Sigmoid colon (tissue), 7 donors: ENCODE data around the gene ATXN1. TPM values are rescaled to one million over a fixed set of nuclear protein-coding genes. Genes with fewer than 3 reads are reported as not detected.

Experiments
- DNase-seq: peaks from one replicate; pipeline ENCODE4 v3.0.0-alpha.2; 2019
- H3K27ac ChIP-seq, 4 donors: fragments of 200-600 bp; sonication (generic); one replicate each; pipeline ENCODE4 v1.5.1; 2016 to 2019; ENCODE audit warnings: mild to moderate bottlenecking in 1 of 4
- H3K27me3 ChIP-seq, 3 donors: fragments of 200-600 bp; sonication (generic); one replicate each; pipeline ENCODE4 v1.5.1; 2019; ENCODE audit warnings: mild to moderate bottlenecking in 1 of 3
- H3K36me3 ChIP-seq, 4 donors: fragments of 200-600 bp; sonication (generic); one replicate each; pipeline ENCODE4 v1.5.1; 2016 to 2019
- H3K4me1 ChIP-seq, 4 donors: fragments of 200-600 bp; sonication (generic); one replicate each; pipeline ENCODE4 v1.5.1; 2017 to 2019
- H3K4me3 ChIP-seq, 4 donors: fragments of 200-600 bp; sonication (generic); one replicate each; pipeline ENCODE4 v1.5.1; 2017 to 2019; ENCODE audit warnings: mild to moderate bottlenecking in 2 of 4, moderate library complexity in 1 of 4
- H3K9me3 ChIP-seq, 4 donors: fragments of 200-600 bp in 3 of 4; sonication (generic) in 3 of 4; one replicate each; pipeline versions ENCODE4 v1.5.1 to v1.6.1; 2013 to 2019
- EP300 ChIP-seq, 4 donors: sonication (generic); formaldehyde crosslinking; IDR thresholded peaks; one replicate each; pipeline ENCODE4 v1.6.1; 2017; ENCODE audit warnings: antibody characterized with exemption in 4 of 4
- POLR2A ChIP-seq, 2 donors: fragments of 450-650 bp; IDR thresholded peaks; one replicate each; pipeline ENCODE4 v1.6.1; 2016; ENCODE audit warnings: antibody characterized with exemption in 2 of 2, mild to moderate bottlenecking in 2 of 2, moderate library complexity in 2 of 2
- POLR2AphosphoS5 ChIP-seq, 4 donors: sonication (generic); formaldehyde crosslinking; IDR thresholded peaks; one replicate each; pipeline ENCODE4 v1.6.1; 2017; ENCODE audit warnings: antibody characterized with exemption in 4 of 4
- WGBS, 2 donors: extraction: QIAGEN DNeasy Blood & Tissue Kit; methylation state at CpG; one replicate each; pipeline ENCODE4 v1.1.7; 2013; 5-methylcytosine and 5-hydroxymethylcytosine counted together
- intact Hi-C: fragments of 100-400 bp; cut with DNase I; formaldehyde crosslinking; loops from one replicate; pipeline ENCODE4 v1.15.1; 2023
- polyA plus RNA-seq, 3 donors: library from polyadenylated mRNA; stranded (reverse); fragments of 200-250 nt; gene quantifications; one replicate each; pipeline ENCODE4 v1.2.3, GENCODE V29; 2013
- total RNA-seq, 4 donors: library from RNA; depleted of rRNA; stranded (reverse); fragments of >200 nt; gene quantifications; one replicate each; pipeline ENCODE4 v1.1.0, GENCODE V29; 2016
- TF ChIP-seq, protein P1 (sequence below), 4 experiments: fragments of 450-650 bp in 3 of 4; fragments of 200-600 bp in 1 of 4; IDR thresholded peaks; one replicate each; pipeline ENCODE4 v1.5.1; 2016 to 2019; ENCODE audit warnings: antibody characterized with exemption in 4 of 4, mild to moderate bottlenecking in 3 of 4, moderate library complexity in 2 of 4
- donor health status: healthy with polysubstance abuse.
- donor health status: Bipolar disorder and iron deficiency.
- donor health status: healthy.

Gene ATXN1
- total and polyA plus RNA-seq, 7 donors = 4.8 to 95.3 (median 37.7) TPM

DNA sequence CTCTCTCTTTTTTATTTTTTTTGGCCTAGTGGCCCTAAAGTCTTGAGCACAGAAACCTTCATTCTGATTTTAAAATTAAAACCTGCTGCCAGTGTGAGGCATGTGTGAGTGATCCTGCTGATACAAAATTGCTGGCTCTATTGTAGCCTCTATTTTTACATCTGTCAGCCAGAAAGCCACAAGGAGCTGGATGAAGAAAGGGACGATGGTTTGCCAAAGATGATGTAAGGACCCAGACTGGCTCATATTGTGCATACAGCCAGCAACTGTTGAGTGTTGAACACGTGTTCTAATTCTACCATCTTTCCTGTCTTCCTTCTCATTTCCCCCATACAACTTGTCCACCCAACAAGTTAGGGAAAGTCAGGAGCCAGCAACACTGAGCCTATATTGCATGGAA, 40.8 kb upstream of the ATXN1 start:
- 60 to 78% methylated on average over 2 of the region's 2 CpGs for WGBS, 2 donors
- Histone ChIP-seq H3K27ac (peak overlapping the region in 3 of 4 donors; percentile 23 to 87 (median 75)), H3K4me3 (no peak overlapping the region), H3K4me1 (peaks cover 0 to 36% (median 26%) of the 10 kb centered on the region in 4 donors), H3K36me3 (no peaks in the 10 kb centered on the region), H3K27me3 (no peaks in the 10 kb centered on the region), H3K9me3 (no peaks in the 10 kb centered on the region)
- no peak for DNase-seq
- intact Hi-C loops = loop anchor here (10.0 kb wide), 2 partner anchors 163 to 283 kb away; no protein-coding TSS in a partner anchor
- TF ChIP-seq POLR2AphosphoS5 (IDR thresholded peaks at IDR 0.05) (no peak), POLR2A (IDR thresholded peaks at IDR 0.05) (no peak), EP300 (IDR thresholded peaks at IDR 0.05) (no peak)
- TF ChIP-seq, protein P1, sequence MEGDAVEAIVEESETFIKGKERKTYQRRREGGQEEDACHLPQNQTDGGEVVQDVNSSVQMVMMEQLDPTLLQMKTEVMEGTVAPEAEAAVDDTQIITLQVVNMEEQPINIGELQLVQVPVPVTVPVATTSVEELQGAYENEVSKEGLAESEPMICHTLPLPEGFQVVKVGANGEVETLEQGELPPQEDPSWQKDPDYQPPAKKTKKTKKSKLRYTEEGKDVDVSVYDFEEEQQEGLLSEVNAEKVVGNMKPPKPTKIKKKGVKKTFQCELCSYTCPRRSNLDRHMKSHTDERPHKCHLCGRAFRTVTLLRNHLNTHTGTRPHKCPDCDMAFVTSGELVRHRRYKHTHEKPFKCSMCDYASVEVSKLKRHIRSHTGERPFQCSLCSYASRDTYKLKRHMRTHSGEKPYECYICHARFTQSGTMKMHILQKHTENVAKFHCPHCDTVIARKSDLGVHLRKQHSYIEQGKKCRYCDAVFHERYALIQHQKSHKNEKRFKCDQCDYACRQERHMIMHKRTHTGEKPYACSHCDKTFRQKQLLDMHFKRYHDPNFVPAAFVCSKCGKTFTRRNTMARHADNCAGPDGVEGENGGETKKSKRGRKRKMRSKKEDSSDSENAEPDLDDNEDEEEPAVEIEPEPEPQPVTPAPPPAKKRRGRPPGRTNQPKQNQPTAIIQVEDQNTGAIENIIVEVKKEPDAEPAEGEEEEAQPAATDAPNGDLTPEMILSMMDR (IDR thresholded peaks at IDR 0.05) = no peak

DNA sequence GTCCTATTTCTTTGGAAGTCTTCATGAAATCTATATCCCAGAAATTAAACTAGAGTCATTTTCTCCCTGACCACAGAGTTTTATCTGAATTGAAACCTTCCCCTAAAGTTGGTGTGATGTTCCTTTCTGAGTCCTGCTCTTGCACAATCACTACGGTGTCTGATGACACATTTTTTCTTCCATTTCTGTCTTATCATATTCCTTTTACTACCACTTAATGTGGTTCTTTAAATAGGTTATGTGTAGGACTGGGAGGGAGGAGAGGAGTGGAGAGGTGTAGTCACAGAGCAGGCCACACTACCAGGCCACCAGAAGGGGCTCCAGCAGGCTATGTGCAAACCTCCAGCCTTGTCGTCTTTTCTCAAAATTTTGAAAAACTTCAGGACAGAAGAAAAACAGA, 39.7 kb upstream of the ATXN1 start:
- Histone ChIP-seq H3K36me3 (no peaks in the 10 kb centered on the region), H3K27me3 (no peaks in the 10 kb centered on the region), H3K4me3 (no peak overlapping the region), H3K4me1 (peaks cover 0 to 33% (median 25%) of the 10 kb centered on the region in 4 donors), H3K27ac (peak overlapping the region in 1 of 4 donors; percentile 87), H3K9me3 (no peaks in the 10 kb centered on the region)
- 73 to 78% methylated on average over 2 of the region's 2 CpGs for WGBS, 2 donors
- no peak for DNase-seq
- intact Hi-C loops = loop anchor here (10.0 kb wide), 2 partner anchors 164 to 284 kb away; no protein-coding TSS in a partner anchor
- TF ChIP-seq, protein P1 (IDR thresholded peaks at IDR 0.05) = no peak
- no peak for TF ChIP-seq POLR2A (IDR thresholded peaks at IDR 0.05)
- peak in 1 of 4 donors; percentile 23 for TF ChIP-seq POLR2AphosphoS5 (IDR thresholded peaks at IDR 0.05)

DNA sequence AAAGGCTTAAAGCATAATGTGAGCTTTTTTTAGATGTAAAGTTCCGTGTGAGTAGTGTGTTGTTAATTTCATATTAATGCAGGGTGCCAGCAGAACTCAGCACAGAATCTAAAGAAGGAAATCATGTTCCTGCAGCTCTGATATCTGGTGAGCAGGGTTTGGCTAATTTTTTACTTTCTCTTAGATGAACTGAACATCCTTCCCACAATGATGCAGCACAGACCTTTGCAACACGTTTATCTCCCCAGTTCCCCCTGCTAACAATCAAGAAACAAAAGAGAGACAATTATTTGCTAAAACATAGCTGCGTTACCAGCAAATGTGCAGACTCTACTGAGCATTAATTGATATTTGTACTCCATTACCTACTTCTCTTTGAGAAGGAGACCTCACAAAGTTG, 39.1 kb upstream of the ATXN1 start:
- intact Hi-C loops = loop anchor here (10.0 kb wide), 2 partner anchors 164 to 284 kb away; no protein-coding TSS in a partner anchor
- WGBS, 2 donors = 57 to 70% methylated on average over 3 of the region's 3 CpGs

DNA sequence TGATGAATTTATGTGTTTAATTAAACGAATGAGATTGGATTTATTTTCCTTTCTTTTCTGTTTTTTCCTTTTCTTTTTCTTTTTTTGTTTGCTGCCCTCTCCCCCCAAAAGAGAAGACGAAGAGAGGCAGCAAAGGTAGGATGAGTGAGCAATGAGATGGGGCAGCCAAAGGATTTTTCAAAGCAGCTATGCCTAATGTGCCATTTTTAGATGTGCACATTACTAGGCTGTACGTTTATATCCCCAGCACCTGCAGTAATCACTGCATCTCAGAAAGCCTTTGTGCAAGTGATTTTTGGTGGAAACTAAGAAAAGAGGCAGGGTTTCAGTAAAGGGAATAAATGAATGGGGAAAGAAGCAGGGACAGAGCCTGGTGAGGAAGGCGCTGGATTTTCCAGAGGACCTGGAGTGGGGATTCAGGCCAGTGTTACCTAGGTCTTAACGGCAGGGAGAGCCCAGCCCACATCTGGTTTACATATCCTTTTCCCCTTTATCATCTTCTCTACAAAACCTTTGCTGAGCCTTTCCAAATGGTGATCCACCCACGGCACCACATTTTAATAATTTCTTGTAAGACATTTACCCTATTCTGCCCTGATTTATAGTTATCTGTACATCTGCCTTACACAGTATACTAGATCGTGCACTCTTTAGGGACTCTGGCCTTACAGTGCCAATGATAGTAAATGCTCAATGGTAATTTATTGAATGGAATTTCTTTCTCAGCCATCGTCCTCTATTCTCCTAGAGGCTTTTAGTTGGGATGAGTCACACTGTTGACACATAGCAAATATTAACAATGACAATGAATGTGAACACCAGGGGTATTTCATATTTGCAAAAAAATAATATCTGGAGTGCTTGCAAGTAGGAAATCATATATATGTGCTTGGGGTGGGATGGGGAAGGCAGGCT, 38.3 kb upstream of the ATXN1 start:
- 61 to 75% methylated on average over 8 of the region's 8 CpGs for WGBS, 2 donors
- intact Hi-C loops = loop anchor here (10.0 kb wide), 2 partner anchors 165 to 285 kb away; no protein-coding TSS in a partner anchor
- TF ChIP-seq, protein P1 (IDR thresholded peaks at IDR 0.05) = no peak
- TF ChIP-seq EP300 (IDR thresholded peaks at IDR 0.05) = no peak
- no peak for TF ChIP-seq POLR2AphosphoS5 (IDR thresholded peaks at IDR 0.05)

More for the DNA sequence above, 39.1 kb upstream of the ATXN1 start:
- no peaks in the 10 kb centered on the region for H3K27me3 ChIP-seq
- H3K4me3 ChIP-seq = no peak overlapping the region
- DNase-seq = no peak
- no peaks in the 10 kb centered on the region for H3K9me3 ChIP-seq
- H3K36me3 ChIP-seq = no peaks in the 10 kb centered on the region
- no peak for TF ChIP-seq EP300 (IDR thresholded peaks at IDR 0.05)
- TF ChIP-seq POLR2AphosphoS5 (IDR thresholded peaks at IDR 0.05) = no peak
- TF ChIP-seq, protein P1 (IDR thresholded peaks at IDR 0.05) = no peak
- no peak for TF ChIP-seq POLR2A (IDR thresholded peaks at IDR 0.05)
- H3K27ac ChIP-seq = no peak overlapping the region
- peaks cover 0 to 27% (median 20%) of the 10 kb centered on the region in 4 donors for H3K4me1 ChIP-seq

More for the DNA sequence above, 38.3 kb upstream of the ATXN1 start:
- H3K27ac ChIP-seq = no peak overlapping the region
- DNase-seq = no peak
- no peak overlapping the region for H3K4me3 ChIP-seq
- H3K27me3 ChIP-seq = no peaks in the 10 kb centered on the region
- no peaks in the 10 kb centered on the region for H3K9me3 ChIP-seq
- peaks cover 0 to 21% (median 14%) of the 10 kb centered on the region in 4 donors for H3K4me1 ChIP-seq
- no peaks in the 10 kb centered on the region for H3K36me3 ChIP-seq
